NK-92 (cell line): ENCODE data around the gene ADCY7.

ENCODE experiments used
- DNase-seq: peaks from one replicate; lab custom pipeline; 2025; ENCODE audit not compliant: unreplicated experiment; lab: John Stamatoyannopoulos, UW

Gene ADCY7

DNA sequence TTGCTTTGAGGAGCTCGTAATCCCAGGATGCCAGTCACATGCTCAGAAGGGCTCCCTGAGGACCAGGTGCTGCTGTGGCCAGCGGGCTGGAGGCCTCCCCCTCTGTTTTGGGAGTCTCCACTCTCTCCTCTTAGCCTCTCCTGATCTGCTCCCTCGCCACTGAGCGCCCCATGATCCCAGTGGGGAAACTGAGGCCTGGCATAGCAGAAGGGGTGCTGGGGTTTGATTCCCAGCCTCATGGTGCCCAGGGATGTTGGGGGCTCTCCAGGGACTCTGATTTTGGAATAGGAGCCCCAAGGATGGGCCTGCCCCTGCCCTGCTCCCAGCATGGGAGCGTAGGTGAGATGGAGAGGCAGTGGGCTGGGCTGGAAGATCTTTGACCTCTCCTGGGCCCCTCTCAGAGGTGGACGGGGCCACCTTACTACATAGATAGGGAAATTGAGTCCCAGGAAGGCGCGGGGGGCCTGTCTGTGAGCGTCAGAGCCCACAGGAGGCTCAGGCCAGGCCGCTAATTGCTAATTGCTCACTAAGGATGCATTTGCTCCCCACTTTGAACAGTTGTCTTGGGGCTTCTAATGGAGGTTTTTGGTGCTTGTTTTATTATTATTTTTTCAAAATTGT is 525 bp upstream of the ADCY7 start:
- DNase-seq, result no peak

DNA sequence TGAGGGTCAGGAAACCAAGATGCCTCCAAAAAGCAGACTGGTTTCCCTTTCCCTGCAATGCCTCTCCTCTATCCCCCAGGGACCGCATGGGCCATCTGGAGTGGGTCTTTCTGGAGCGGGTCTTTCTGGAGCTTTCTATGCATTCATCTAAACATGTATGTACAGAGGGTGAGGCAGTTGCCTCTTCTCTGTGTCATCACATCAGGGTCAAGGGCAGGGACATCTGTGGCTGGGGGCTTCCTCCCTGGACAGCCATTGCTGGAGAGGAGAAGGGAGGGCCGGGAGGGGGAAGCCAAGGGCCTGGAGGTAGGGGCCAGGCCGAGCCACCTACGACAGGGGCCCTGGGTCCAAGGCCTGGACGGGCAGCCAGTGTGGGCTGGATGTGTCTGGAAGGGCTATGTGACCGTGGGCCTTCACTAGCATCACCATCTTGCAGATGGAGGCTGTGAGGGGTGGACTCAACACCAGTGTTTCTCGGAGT is 840 bp downstream of the ADCY7 start:
- no peak for DNase-seq

DNA sequence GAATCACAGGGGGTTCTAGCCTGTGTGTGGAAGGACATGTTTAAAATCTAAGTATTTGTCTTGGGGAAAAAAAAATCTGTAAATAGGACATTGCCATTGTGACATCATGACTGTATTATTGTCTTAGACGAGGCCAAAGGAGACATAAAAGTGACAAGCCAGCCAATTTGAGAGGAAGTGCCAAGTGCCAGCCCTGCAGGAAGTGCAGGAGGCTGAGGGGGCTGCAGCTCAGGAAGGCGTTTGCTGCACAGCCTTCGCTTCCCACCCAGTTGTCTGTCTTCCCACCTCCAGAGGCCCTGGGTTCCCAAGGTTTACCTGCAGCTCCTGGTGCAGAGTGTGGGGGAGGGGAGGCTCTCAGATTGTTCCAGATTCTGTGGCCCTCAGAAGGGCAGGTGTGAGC is 1.3 kb downstream of the ADCY7 start:
- no peak for DNase-seq

DNA sequence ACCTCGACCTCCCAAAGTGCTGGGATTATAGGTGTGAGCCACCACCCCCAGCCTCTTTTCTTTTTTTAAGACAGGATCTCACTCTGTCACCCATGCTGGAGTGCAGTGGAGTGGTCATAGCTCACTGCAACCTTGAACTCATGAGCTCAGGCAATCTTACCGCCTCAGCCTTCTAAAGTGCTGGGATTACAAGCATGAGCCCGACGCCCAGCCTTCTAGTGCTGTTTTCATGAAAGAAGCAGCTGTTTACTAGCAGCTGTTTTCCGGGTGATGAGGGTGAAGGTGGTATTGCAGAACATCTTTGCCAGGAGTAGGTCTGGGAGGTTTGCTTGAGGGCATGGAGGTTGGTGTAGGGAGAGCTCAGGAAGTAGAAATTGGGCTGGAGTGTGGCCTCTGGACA is 2.0 kb downstream of the ADCY7 start:
- DNase-seq, result no peak

DNA sequence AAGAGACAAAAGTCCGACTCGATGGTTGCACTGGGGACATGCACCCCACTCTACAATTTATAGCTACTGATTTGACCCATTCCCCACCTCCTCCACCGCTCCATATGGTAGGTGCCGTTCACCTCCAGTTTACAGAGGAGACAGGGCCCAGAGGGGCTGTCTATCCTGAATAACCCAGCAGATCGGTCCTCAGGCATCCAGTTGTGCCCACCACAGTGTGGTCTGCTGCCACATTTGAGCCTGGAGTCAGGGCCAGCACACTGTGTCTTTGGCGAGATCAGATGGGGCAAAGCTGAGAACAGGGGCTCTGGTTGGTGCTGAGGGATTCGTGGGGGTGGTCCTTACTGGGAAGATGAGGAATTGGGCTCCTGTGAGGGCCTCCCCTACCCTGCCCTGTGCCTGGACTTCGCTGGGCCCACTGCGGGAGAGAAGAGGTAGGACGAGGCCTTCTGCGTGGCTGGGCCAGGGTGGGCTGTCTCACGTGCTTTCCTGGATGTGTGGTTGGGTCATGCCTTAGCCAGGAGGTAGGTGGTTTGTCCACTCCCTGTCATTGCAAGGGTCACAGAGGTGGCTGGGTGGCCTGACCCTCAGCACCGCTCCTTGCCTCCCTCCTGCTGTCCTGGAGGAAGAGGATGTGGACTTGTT is 2.8 kb downstream of the ADCY7 start:
- no peak for DNase-seq

DNA sequence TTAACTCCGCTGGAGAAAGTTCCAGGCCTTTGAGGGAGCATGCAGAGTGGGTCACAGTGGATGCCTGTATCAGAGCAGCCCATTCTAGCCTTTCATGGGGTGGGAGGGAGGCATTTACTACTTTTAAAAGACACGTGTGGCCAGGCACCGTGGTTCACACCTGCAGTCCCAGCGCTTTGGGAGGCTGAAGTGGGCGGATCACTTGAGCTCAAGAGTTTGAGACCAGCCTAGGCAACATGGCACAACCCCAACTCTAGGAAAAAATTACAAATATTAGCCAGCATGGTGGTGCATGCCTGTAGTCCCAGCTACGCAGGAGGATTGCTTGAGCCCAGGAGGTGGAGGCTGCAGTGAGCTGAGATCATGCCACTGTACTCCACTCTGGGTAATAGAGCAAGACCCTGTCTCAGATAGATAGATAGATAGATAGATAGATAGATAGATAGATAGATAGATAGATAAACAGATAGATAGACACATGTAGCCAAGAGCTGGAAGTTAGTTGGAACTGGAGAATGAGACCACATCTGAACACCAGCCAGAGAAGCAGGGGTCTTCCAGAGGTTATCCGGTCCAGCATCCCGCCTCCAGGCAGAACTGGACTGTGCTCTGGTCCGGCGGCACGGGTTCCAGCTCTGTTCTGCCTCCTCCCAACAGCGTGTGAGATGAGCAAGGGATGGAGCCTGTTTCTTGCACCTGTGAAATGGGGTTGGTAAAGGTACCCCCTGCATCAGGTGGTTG is 3.6 kb downstream of the ADCY7 start:
- no peak for DNase-seq

DNA sequence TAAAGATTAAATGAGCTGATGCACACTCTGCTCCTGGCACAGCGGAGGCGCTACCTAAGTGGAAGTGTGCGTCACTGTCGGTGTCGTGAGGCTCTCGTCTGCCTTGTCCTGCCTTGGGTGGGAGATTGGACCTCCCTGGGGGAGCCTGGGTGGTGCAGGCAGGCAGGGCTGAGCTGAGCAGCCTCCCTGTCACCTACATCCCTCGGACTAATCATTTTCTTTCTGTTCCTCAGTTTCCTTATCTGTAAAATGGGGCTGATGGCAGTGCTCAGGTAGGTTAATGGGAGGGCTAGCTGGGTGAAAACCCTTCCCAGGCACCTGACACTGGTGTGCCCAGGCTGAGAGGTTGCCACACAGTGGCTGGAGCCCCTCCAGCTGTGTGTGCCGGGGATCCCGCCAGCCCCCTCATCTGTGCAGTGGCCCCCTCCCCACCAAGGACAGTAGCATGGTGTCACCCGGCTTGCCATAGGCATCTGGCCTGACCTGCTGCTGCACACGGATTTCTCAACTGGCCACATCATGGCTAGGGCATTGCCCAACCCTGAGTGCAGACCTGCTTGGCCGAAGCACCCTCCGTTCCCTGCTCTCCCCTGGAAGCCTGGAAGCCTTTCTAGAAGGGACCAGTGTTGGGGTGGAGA is 4.3 kb downstream of the ADCY7 start:
- DNase-seq, result no peak

DNA sequence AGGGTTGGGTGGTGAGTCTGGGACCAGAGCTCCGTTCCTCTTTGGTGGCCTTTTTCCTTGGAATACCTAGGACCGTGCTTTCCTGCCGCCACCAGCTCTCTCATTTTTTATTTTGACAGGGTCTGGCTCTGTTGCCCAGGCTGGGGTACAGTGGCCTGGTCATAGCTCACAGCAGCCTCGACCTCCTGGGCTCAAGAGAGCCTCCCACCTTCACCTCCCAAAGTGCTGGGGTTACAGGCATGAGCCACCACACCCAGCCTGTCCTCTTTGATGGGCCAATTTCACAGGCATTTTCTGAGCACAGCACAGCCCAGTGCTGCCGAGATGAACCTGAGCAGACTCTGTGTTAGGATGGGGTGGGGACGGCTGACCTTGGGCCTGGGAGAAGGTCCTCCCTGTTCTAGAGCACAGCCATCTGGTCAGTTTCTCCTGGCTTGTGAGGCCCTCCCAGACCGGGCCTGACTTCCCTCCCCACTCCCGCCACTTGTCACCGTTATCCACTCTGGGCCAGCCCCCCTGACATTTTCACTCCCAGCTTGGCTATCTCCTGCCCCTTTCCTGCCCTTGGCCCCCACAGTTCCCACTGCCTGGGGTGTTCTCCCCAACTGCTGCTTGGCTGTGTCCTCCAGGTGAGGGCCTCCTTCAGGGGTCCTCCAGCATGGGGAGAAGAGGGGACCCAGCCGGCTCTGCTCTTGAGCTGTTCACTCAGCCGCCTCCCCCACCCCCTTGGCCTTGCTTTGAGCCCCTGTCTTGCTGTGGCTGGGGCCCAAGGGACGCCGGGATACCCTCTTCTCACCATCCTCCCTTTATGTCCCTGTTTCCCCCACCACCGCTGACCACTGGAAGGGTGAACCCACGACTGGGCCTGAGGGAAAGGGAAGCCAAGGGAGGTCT is 5.0 kb downstream of the ADCY7 start:
- DNase-seq, result no peak

GRCh38 chr16:50272111-50272571 is 5.8 kb downstream of the ADCY7 start:
- no peak for DNase-seq

DNA sequence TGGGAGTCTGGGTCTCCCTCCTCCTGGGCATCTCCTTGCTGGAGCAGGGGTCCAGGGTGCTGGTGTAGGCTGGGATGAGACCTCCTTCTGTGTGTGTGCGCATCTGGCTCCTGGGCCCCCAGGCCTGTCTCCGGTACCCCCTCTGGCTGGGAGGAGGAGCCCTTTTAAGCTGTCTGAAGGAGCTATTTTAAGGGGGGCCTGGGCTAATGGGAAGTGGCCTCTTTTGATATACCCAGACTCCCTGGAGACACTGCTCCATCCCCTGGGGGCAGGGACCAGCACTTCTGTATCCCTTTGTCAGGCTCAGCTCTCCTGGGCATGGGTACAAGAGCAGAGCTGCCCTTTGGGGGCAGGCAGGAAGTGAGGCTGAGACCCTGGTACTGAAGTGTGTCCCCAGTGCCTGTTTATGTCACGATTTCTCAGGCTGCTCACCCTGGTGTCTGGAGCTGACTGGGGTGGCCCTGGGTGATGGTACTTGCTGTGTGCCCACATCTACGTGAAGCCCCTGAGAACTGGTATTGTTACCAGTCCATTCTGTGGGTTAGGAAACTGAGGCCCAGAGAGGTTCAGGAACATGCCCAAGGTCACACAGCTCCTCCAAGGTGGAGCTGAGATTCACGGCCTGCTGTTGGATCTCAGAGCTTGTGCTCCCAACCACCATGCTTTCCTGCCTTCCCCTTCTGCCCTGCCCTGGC is 6.5 kb downstream of the ADCY7 start:
- DNase-seq, result no peak

GRCh38 chr16:50273382-50273690 is 7.0 kb downstream of the ADCY7 start:
- no peak for DNase-seq

DNA sequence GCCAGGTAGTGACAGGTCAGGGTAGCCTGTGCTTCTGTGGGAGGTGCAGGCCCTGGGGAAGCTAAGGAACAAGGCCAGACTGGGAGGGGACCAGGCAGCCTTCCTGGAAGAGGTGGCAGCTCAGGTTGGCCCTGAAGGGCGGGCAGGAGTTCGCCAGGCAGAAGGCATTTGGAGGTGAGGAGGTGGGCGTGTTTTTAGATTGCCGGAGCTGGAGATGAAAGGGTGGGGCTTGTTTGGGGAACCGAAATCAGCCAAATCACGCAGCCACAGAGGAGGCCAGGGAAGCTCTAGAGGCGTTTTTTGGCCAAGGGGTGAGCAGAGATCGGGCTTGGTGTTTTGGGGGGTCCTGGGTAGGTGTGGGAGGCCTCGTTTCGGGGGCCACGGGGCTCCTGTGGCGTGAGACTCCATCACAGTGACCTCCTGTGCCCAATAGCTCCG is 7.6 kb downstream of the ADCY7 start:
- no peak for DNase-seq

DNA sequence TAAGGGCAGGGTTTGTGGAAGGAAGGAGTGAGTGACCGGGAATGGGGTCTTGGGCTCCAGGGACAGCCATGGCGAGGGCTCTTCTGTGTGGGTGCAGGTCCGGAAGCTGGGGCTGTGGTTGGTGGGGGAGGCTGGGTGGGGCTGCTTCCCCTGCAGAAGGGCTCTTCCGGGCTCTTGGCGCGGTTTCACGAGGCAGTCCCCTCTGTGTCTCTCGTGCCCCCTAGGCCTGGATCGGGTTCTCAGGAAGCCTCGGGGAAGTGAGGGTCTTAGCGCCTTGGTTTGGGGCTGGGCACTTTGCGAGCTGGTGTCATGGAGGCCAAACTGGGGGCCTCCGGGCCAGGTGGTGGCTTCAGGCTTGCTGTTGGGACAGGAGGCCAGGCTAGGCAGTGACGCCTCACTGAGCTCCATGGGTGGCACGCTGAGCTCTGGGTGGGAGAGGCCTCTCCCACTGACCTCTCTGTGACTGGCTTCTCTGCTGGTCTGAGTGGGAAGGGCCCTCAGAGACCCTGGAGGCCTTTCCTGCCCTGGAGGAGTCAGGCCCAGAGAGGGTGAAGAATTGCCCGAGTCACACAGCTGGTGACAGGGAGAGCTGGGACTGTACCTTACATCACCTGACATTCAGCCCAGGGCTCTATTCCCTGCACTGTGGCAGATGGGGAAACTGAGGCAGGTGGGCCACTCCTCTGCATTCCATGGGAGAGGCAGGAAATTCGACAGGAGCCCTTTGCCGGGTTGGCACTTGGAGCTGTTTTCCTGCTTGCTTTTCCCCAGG is 8.2 kb downstream of the ADCY7 start:
- no peak for DNase-seq

DNA sequence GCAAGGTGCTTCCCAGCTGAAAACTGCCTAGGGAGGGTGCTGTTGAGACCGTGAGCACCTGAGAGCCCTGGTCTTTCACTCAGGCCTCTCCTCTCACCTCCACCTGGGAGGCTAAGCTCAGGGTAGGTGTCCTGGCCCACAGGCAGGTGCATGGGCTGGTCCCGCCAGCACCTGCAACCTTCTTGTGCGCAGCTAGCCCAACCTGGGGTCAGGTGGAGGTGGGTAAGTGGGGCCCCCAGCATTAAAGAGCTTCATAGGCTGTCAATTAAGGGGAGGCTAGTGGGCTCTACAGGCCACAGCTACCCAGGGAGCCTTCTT is 8.7 kb downstream of the ADCY7 start:
- DNase-seq, result no peak

DNA sequence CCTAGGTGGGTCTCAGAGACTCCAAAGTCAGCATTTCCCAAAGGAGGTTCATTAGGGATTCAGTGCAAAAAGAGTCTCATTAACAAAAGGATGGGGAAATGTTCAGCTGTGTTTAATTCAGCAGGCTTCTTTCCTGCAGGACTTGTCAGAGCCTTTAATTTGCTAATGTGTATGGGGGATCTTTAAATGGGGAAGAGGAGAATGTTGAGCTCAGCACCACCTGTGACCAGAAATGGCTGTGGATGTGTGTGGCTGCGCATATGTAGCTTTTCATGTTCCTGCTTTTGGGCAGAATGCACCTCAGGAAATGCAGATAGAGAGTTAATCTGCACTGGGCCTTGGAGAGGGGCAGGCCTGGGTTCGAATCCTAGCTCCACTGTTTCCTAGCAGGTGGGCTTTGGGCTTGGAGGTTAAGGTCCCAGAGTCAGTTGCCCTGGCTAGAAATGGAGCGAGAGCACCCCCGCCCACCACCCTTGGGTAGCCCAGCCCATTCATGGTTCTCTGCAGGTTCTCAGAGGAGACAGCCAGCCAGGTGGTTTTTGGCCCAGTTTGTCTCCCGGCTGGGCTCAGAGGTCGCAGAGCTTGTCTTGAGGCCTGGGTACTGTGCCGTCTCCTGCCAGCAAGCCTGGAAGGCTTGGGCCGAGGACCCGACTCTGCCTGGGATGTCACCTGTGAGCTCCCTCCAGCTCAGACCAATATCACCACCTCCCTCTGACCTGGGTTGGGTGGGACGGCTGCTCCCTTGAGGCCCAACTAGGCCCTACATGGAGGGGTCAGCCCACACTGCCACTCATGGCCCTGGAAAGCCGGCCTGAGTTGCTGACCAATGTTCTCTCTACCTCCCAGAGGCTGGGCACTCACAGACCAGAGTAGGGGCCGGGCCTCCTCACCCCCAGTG is 9.3 kb downstream of the ADCY7 start:
- DNase-seq, result no peak

DNA sequence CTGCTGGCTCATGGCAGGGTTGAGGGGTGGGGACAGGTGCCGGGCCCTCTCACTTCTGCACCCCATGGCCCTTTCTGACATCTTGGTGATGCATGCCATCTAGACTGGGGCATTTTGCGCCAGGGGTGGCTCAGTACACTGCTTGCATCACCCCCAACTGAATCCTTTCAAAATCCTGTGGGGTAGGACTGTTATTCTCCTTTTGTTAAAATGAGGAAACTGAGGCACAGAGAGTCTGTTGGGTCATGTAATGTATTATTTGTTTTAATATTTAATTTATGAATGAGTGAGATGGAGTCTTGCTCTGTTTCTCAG is 9.9 kb downstream of the ADCY7 start:
- no peak for DNase-seq

DNA sequence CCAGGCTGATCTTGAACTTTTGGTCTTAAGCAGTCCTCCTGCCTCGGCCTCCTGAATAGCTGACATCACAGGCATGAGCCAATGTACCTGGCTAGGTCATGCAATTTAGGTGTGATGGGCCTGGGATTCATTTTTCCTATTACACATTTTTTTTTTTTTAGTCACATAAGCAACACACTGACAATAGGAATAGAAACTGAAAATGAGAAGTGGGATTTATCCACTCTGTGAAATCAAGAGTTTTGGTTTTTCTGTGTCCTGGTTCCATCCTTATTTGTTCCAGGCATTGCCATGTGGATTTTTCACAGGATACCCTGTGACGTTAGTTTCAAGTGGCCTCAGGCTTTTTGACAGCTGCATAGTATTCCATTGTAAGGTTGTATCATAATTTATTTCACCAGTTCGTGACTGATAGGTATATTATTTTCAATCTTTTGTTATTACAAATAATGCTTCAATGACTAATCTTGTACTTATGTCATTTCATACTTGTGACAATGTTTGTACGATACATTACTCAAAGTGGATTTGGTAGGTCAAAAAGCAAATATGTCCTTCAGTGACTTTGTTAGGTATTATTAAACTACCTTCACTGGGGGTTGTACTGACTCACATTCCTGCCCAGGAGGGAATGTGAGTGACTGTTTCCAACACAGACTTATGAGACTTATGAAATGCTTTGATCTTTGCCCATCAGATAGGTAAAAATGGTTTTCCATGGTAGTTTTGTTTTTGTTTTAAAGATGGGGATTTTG is 10.6 kb downstream of the ADCY7 start:
- no peak for DNase-seq

DNA sequence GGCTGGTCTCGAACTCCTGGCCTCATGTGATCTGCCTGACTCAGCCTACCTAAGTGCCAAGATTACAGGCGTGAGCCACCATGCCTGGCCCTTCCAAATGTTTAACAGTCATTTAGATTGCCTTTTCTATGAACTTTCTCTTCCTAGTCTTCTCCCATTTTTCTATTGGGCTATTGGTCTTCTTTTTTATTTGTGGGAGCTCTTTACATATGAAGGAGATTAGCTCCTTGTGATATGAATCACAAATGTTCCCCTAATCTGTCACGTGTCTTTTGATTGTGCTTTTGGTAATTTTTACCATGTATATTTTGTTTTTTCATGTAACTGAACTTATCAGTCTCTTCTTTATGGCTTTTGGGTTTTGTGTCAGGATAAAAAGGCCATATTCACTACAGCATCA is 11.9 kb downstream of the ADCY7 start:
- DNase-seq, result no peak
